DND-41 (cell line): ENCODE measurements around the gene CELF5.
A peak's percentile ranks its signal among the peaks of the same experiment; 100 is the strongest.

ENCODE experiments used
- ATAC-seq: fragments of 200-7000 bp; cut with Tn5 transposase; 3 replicates; pipeline ENCODE4 v1.9.1; 2021; ENCODE audit warnings: low read depth; ENCODE audit not compliant: insufficient read depth
- DNase-seq: peaks from one replicate; pipeline ENCODE4 v3.0.0-alpha.2; 2020
- H2AFZ ChIP-seq: 2 replicates; pipeline ENCODE4 v1.6.0; 2012; ENCODE audit warnings: low read depth, low read length
- H3K27ac ChIP-seq: 2 replicates; pipeline ENCODE4 v1.5.1; 2012; ENCODE audit warnings: low read length, inconsistent platforms
- H3K27me3 ChIP-seq: fragments of 200-600 bp; sonication (generic); 2 replicates; pipeline ENCODE4 v1.6.0; 2012; ENCODE audit warnings: low read length, mild to moderate bottlenecking, inconsistent platforms; ENCODE audit not compliant: insufficient read depth, poor library complexity
- H3K36me3 ChIP-seq: 2 replicates; pipeline ENCODE4 v1.5.1; 2012; ENCODE audit warnings: low read length, inconsistent platforms; ENCODE audit not compliant: insufficient read depth
- H3K4me1 ChIP-seq: 2 replicates; pipeline ENCODE4 v1.5.1; 2012; ENCODE audit warnings: mild to moderate bottlenecking, low read length; ENCODE audit not compliant: insufficient read depth
- H3K4me2 ChIP-seq: 2 replicates; pipeline ENCODE4 v1.6.0; 2012; ENCODE audit warnings: mild to moderate bottlenecking, moderate library complexity, low read length, inconsistent platforms; ENCODE audit not compliant: insufficient read depth
- H3K4me3 ChIP-seq, 2 experiments: fragments of 200-600 bp in 1 of 2; shearing (Covaris generic) in 1 of 2; 2 replicates each; pipeline ENCODE4 v1.5.1; 2012 to 2016; ENCODE audit warnings: inconsistent platforms in 2 of 2, low read length in 2 of 2, mild to moderate bottlenecking in 2 of 2, low read depth in 1 of 2, moderate library complexity in 1 of 2
- H3K79me2 ChIP-seq: 2 replicates; pipeline ENCODE4 v1.6.0; 2012; ENCODE audit warnings: low read length, inconsistent platforms; ENCODE audit not compliant: insufficient read depth
- H3K9ac ChIP-seq: 2 replicates; pipeline ENCODE4 v1.6.0; 2012; ENCODE audit warnings: low read depth, mild to moderate bottlenecking, inconsistent platforms, low read length, moderate library complexity
- H3K9me3 ChIP-seq: 2 replicates; pipeline ENCODE4 v1.5.1; 2012; ENCODE audit warnings: low read length, moderate library complexity, mild to moderate bottlenecking, inconsistent platforms; ENCODE audit not compliant: insufficient read depth, severe bottlenecking
- H4K20me1 ChIP-seq: 2 replicates; pipeline ENCODE4 v1.6.0; 2012; ENCODE audit warnings: low read length; ENCODE audit not compliant: insufficient read depth
- CTCF ChIP-seq: IDR thresholded peaks from 2 replicates; pipeline ENCODE4 v1.5.1; 2012; ENCODE audit warnings: borderline replicate concordance, low read length, moderate library complexity, mild to moderate bottlenecking; ENCODE audit not compliant: poor library complexity, severe bottlenecking; ENCODE audit errors: extremely low read depth
- EZH2 ChIP-seq: IDR thresholded peaks from 3 replicates; pipeline ENCODE4 v1.6.1; 2012; ENCODE audit warnings: borderline replicate concordance, low read depth, mild to moderate bottlenecking, moderate library complexity, low read length, inconsistent platforms; ENCODE audit not compliant: severe bottlenecking

The CELF5 gene

GRCh38 chr19:3268326-3268725 is 43.9 kb downstream of the CELF5 start:
- Histone ChIP-seq H2AFZ (no peak overlapping the region), H3K79me2 (no peaks in the 10 kb centered on the region), H3K27ac (no peak overlapping the region), H3K27me3 (no peaks in the 10 kb centered on the region), H3K4me2 (no peak overlapping the region), H3K9me3 (no peaks in the 10 kb centered on the region), H4K20me1 (no peaks in the 10 kb centered on the region; the same call in none of the 2 replicates), H3K4me3 (no peak overlapping the region), H3K9ac (no peak overlapping the region), H3K36me3 (no peaks in the 10 kb centered on the region), H3K4me1 (no peaks in the 10 kb centered on the region)
- DNase-seq (no peak), ATAC-seq (no peak)
- TF ChIP-seq EZH2 (no peak), CTCF (no peak)

- H3K4me3 ChIP-seq: no peak overlapping the region
- no peak for ATAC-seq
- TF ChIP-seq CTCF (no peak), EZH2 (no peak)
- no peak overlapping the region for H3K27ac ChIP-seq
- no peak overlapping the region for H3K9ac ChIP-seq
- no peaks in the 10 kb centered on the region for H3K4me1 ChIP-seq
- no peaks in the 10 kb centered on the region for H3K79me2 ChIP-seq
- H3K9me3 ChIP-seq: no peaks in the 10 kb centered on the region
- no peak for DNase-seq
- H3K27me3 ChIP-seq: no peaks in the 10 kb centered on the region
- no peak overlapping the region for H3K4me2 ChIP-seq
- no peaks in the 10 kb centered on the region for H3K36me3 ChIP-seq
- no peak overlapping the region for H2AFZ ChIP-seq
- no peaks in the 10 kb centered on the region; the same call in none of the 2 replicates for H4K20me1 ChIP-seq
Measured at GRCh38 chr19:3268763-3269162, 44.3 kb downstream of the CELF5 start.

GRCh38 chr19:3269916-3270671 is 45.6 kb downstream of the CELF5 start:
- Histone ChIP-seq H4K20me1 (no peaks in the 10 kb centered on the region; the same call in none of the 2 replicates), H3K4me1 (peaks cover 8% of the 10 kb centered on the region), H3K79me2 (no peaks in the 10 kb centered on the region), H3K4me3 (no peak overlapping the region), H3K9me3 (no peaks in the 10 kb centered on the region), H3K4me2 (no peak overlapping the region), H3K27me3 (no peaks in the 10 kb centered on the region), H3K27ac (no peak overlapping the region), H3K36me3 (no peaks in the 10 kb centered on the region), H3K9ac (no peak overlapping the region), H2AFZ (no peak overlapping the region)
- TF ChIP-seq CTCF: no peak
- no peak for TF ChIP-seq EZH2
- ATAC-seq (no peak), DNase-seq (no peak)

- Histone ChIP-seq H3K27ac (no peak overlapping the region), H3K79me2 (no peaks in the 10 kb centered on the region), H4K20me1 (no peaks in the 10 kb centered on the region; the same call in none of the 2 replicates), H3K27me3 (no peaks in the 10 kb centered on the region), H3K4me3 (no peak overlapping the region), H2AFZ (no peak overlapping the region), H3K36me3 (no peaks in the 10 kb centered on the region), H3K9me3 (no peaks in the 10 kb centered on the region), H3K9ac (no peak overlapping the region), H3K4me1 (peaks cover 15% of the 10 kb centered on the region), H3K4me2 (no peak overlapping the region)
- ATAC-seq: no peak
- DNase-seq: peak; percentile 58
- TF ChIP-seq EZH2 (no peak), CTCF (no peak)
Measured at GRCh38 chr19:3270902-3271301, 46.4 kb downstream of the CELF5 start.
